ENCODE measurements around the gene LANCL2. TPM values are rescaled to one million over a fixed set of nuclear protein-coding genes. Genes with fewer than 3 reads are reported as not detected.

Gene LANCL2
- total RNA-seq, 4 donors from 2014 or later, result 12.6 to 23.3 (median 18.6) TPM

GRCh38 chr7:55431898-55432297 is 66.8 kb downstream of the LANCL2 start:
- ATAC-seq (ENCODE audit: low FRiP score), result no peak
- no peak for TF ChIP-seq CTCF (IDR thresholded peaks at IDR 0.05)
- no peak for DNase-seq (ENCODE audit: low spot score)

DNA sequence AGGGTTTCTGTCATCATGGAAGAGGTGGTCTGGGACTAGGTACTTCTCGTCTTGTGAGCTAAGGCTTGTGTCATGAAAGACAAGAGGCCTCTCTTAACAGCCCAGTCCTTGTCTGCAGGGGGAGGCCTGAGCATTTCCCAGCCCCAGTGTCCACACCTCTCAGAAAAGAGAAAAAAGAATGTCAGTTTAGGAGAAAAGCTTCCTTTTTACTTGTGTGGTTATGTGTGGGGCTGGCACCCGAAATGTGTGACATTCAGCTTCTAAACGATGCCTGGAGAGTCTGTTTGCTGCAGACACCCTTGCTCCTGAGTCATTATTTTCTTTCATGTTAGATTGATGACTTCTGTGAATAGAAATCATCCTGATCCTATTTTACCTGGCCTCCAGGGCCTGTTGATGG is 67.4 kb downstream of the LANCL2 start:
- DNase-seq (ENCODE audit: low spot score) (no peak), ATAC-seq (ENCODE audit: low FRiP score) (no peak)
- no peak for TF ChIP-seq CTCF (IDR thresholded peaks at IDR 0.05)

GRCh38 chr7:55432939-55433784 is 68.0 kb downstream of the LANCL2 start:
- ATAC-seq (ENCODE audit: low FRiP score), result no peak
- TF ChIP-seq CTCF (IDR thresholded peaks at IDR 0.05), result no peak
- DNase-seq (ENCODE audit: low spot score), result no peak

DNA sequence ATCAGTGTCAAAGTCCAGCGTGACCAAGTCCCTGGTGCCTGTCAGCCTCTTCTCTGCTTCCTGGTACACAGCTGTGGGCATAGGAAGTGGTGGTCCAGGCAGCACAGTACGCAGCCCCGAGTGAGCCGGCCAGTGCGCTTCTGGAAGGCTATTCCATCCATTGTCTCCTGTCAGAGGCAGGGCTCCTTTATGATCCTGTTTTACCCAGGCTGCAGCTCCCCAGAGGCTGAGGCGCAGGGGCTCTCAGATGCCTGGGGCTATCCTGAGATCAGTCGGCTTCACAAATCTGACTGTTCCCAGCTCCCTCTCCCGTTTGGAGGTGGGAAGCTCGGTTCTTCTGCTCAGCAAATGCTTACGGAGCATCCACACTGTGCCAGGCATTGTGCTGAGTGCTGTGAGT is 70.3 kb downstream of the LANCL2 start:
- ATAC-seq (ENCODE audit: low FRiP score) (no peak), DNase-seq (ENCODE audit: low spot score) (no peak)
- no peak for TF ChIP-seq CTCF (IDR thresholded peaks at IDR 0.05)

- DNase-seq (ENCODE audit: low spot score) (no peak), ATAC-seq (ENCODE audit: low FRiP score) (no peak)
- no peak for TF ChIP-seq CTCF (IDR thresholded peaks at IDR 0.05)
These were observed 71.3 kb downstream of the LANCL2 start for GRCh38 chr7:55436457-55436856.

DNA sequence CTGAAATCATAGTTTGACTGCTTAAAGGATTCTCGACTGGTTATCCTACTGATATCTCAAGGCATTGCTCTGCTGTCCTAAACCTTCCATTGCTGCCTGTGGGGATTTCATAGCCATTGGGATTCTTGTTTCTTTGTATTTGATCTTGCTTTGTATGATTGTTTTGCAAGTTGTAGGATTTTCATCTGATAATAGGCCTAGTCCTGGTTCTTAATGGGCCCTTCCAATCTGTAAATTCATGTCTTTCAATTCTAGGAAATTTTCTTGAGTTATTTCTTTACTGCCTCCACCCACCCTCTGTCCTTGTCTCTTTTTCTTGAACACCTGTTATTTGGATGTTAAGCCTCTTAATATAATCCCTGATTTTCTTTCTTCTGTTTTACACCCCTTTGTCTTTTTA is 72.2 kb downstream of the LANCL2 start:
- ATAC-seq (ENCODE audit: low FRiP score), result no peak
- no peak for TF ChIP-seq CTCF (IDR thresholded peaks at IDR 0.05)
- DNase-seq (ENCODE audit: low spot score), result no peak
